ENCODE measurements around the gene XRCC4.
A peak's percentile ranks its signal among the peaks of the same experiment; 100 is the strongest.

The XRCC4 gene

GRCh38 chr5:83363111-83363885 lies 286.0 kb downstream of the XRCC4 start:
- TF ChIP-seq POLR2A (IDR thresholded peaks at IDR 0.05; ENCODE audit: low read depth, low read length) (no peak), POLR2AphosphoS5 (IDR thresholded peaks at IDR 0.05; ENCODE audit: low read depth, low read length) (no peak)
- no peak for FAIRE-seq

GRCh38 chr5:83363886-83364275 lies 286.5 kb downstream of the XRCC4 start:
- no peak for DNase-seq (ENCODE audit: insufficient read length)
- FAIRE-seq: no peak
- no peak for TF ChIP-seq TAF1 (IDR thresholded peaks at IDR 0.05; ENCODE audit: borderline replicate concordance, low read depth, low read length)
- no peak for TF ChIP-seq POLR2AphosphoS5 (IDR thresholded peaks at IDR 0.05; ENCODE audit: low read depth, low read length)
- no peak for TF ChIP-seq POLR2A (IDR thresholded peaks at IDR 0.05; ENCODE audit: low read depth, low read length)

More at GRCh38 chr5:83363111-83363885, 286.0 kb downstream of the XRCC4 start:
- no peak for DNase-seq (ENCODE audit: insufficient read length)

- no peak for TF ChIP-seq POLR2AphosphoS5 (IDR thresholded peaks at IDR 0.05; ENCODE audit: low read depth, low read length)
- TF ChIP-seq POLR2A (IDR thresholded peaks at IDR 0.05; ENCODE audit: low read depth, low read length): no peak
- no peak for TF ChIP-seq TAF1 (IDR thresholded peaks at IDR 0.05; ENCODE audit: borderline replicate concordance, low read depth, low read length)
- FAIRE-seq (peak; percentile 66), DNase-seq (ENCODE audit: insufficient read length) (no peak)
These were observed 287.3 kb downstream of the XRCC4 start for GRCh38 chr5:83364312-83365299.

DNA sequence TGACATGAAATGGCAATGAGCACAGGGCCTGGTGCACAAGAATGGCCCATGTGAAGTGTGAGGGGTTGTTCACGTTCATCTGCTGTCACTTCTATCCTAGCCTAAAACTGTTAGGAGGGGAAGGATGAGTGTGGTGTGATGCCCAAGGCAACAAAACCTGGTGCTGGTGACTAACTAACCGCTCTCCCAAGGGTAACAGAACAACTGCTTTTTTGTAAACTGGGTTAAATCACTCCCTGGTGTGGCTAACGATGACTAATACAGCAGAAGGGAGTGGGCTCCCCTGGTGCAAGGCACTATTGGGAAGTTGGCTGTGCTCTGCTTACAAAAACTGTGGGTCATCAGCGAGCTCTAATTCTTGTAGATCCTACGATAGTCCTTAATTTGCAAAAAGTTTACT lies 291.0 kb downstream of the XRCC4 start:
- DNase-seq (ENCODE audit: insufficient read length) (no peak), FAIRE-seq (peak; percentile 65)
- TF ChIP-seq TAF1 (IDR thresholded peaks at IDR 0.05; ENCODE audit: borderline replicate concordance, low read depth, low read length) (no peak), POLR2A (IDR thresholded peaks at IDR 0.05; ENCODE audit: low read depth, low read length) (no peak), POLR2AphosphoS5 (IDR thresholded peaks at IDR 0.05; ENCODE audit: low read depth, low read length) (no peak)

DNA sequence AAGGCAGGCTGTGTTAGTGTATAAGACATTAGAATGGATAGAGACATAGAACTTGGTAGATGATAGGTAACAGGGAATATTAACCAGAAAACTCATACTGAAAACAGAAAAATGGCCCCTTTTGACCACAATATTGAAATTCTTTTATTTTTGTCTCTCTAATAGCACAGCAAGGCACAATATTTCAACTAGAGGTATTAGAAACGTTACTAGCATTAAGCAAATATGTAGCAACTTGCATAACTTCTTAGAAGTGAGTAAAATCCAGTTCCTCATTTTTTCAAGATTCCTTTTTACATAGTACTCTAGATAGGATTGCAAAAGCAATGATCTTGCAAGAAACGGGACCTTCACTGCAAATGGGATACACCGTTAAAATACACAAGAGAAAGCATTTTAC lies 291.5 kb downstream of the XRCC4 start:
- DNase-seq (ENCODE audit: insufficient read length): no peak
- peak; percentile 85 for FAIRE-seq
- TF ChIP-seq TAF1 (IDR thresholded peaks at IDR 0.05; ENCODE audit: borderline replicate concordance, low read depth, low read length): no peak
- TF ChIP-seq POLR2AphosphoS5 (IDR thresholded peaks at IDR 0.05; ENCODE audit: low read depth, low read length): no peak
- TF ChIP-seq POLR2A (IDR thresholded peaks at IDR 0.05; ENCODE audit: low read depth, low read length): no peak

DNA sequence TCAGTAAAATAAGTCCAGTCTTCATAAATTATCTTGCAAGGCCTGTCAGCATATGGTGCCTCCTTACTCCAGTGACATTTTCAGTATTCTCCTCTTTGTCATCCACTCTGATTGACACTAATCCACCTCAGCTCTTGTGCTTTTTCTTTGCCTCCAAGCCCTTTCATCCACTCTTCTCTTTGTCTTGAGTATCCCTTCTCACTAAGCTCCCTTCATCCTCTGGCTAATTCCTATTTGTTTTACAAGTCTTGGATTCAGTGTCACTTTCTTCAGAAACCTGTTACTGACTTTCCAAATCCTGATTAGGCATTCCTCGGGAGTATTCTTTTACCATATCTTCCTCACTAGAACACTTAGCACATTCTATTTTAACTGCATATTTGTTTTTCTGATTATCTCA lies 293.6 kb downstream of the XRCC4 start:
- TF ChIP-seq POLR2AphosphoS5 (IDR thresholded peaks at IDR 0.05; ENCODE audit: low read depth, low read length) (no peak), TAF1 (IDR thresholded peaks at IDR 0.05; ENCODE audit: borderline replicate concordance, low read depth, low read length) (no peak)
- DNase-seq (ENCODE audit: insufficient read length): no peak
- no peak for FAIRE-seq

- no peak for TF ChIP-seq POLR2AphosphoS5 (IDR thresholded peaks at IDR 0.05; ENCODE audit: low read depth, low read length)
- TF ChIP-seq POLR2A (IDR thresholded peaks at IDR 0.05; ENCODE audit: low read depth, low read length): no peak
- TF ChIP-seq TAF1 (IDR thresholded peaks at IDR 0.05; ENCODE audit: borderline replicate concordance, low read depth, low read length): no peak
- no peak for FAIRE-seq
- DNase-seq (ENCODE audit: insufficient read length): no peak
These were observed 294.4 kb downstream of the XRCC4 start for GRCh38 chr5:83371726-83372125.

DNA sequence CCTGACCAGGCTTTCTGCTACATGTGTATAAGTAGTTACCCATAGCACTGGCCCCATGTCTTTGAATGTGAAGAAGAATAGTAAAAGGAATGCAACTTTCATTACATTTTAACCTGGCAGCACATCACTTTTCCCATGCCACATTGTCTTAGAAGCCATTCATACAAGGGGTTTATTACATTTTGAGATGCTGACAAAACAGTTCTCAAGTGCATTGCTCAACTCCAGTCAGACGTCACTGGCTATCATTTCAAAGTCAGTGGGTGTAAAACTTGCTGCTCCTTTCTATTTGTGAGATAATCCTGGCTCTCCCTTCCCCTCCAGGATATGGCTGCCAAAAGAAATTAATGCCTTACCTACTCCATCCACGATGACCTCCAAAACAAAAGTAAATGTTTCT lies 297.2 kb downstream of the XRCC4 start:
- no peak for DNase-seq (ENCODE audit: insufficient read length)
- no peak for TF ChIP-seq TAF1 (IDR thresholded peaks at IDR 0.05; ENCODE audit: borderline replicate concordance, low read depth, low read length)
- no peak for TF ChIP-seq POLR2A (IDR thresholded peaks at IDR 0.05; ENCODE audit: low read depth, low read length)
- TF ChIP-seq POLR2AphosphoS5 (IDR thresholded peaks at IDR 0.05; ENCODE audit: low read depth, low read length): no peak
- no peak for FAIRE-seq

DNA sequence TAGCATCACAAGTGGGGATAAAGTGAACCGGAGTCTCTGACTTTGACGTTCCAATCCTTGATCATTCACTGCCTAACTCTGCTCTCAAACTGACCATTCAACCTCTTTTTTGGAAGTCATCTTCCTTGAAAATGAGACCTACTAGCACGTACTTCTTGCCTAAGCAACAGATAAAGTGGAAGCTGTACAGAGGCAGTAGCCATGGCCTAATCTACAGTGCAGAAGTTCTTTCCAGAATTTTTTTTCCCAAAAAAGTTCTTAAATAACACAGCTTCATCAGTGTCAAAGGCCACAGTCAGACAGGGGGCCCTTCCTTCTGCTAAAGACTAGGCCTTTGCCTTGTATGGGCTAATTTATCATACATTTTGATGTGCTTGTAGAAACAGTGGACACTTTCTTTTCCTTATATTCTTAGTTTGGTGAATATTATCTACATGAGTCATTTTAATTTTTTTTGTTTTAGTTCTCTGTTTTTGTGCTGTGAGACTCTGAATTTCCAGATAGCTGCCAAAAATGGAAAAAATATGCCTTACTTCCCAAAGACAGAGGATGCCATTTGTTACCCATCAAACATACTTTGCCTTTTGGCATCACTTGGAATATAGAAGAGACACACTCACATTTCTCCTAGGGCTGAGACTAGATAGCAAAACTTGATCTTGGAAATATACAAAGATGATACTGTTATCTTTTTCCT lies 297.9 kb downstream of the XRCC4 start:
- DNase-seq (ENCODE audit: insufficient read length) (no peak), FAIRE-seq (no peak)
- TF ChIP-seq TAF1 (IDR thresholded peaks at IDR 0.05; ENCODE audit: borderline replicate concordance, low read depth, low read length) (no peak), POLR2AphosphoS5 (IDR thresholded peaks at IDR 0.05; ENCODE audit: low read depth, low read length) (no peak), POLR2A (IDR thresholded peaks at IDR 0.05; ENCODE audit: low read depth, low read length) (no peak)

DNA sequence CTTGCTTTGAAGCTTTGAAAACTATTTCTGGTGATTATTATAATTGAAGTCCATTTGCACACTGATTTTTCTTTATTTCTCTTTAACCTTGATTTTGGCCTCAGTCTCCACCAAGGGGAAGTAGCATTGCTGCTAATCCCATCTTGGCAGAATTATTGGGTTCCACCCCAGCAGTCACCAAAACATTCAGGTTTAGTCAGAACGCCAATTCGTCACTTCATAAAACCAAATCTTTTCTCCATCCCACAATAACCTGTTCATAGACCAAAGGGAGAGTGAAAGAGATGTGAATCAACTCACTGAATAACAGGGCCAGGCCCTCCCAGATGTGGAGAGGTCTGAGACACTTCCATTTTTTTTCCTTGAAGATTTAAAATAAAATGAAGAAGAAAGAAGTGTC lies 299.1 kb downstream of the XRCC4 start:
- TF ChIP-seq POLR2AphosphoS5 (IDR thresholded peaks at IDR 0.05; ENCODE audit: low read depth, low read length) (no peak), POLR2A (IDR thresholded peaks at IDR 0.05; ENCODE audit: low read depth, low read length) (no peak), TAF1 (IDR thresholded peaks at IDR 0.05; ENCODE audit: borderline replicate concordance, low read depth, low read length) (no peak)
- DNase-seq (ENCODE audit: insufficient read length) (no peak), FAIRE-seq (no peak)
